ENCODE measurements around the gene ASL. TPM values are rescaled to one million over a fixed set of nuclear protein-coding genes. Genes with fewer than 3 reads are reported as not detected.
"Not testable (repeated sequence)": the region's sequence is repeated elsewhere in the genome, so short reads cannot be mapped to it uniquely, and the experiment has no call there.

Gene ASL
- total RNA-seq = 24.6 TPM

- Histone ChIP-seq H3K9me3 (no peaks in the 10 kb centered on the region), H3K27me3 (no peaks in the 10 kb centered on the region), H3K36me3 (no peaks in the 10 kb centered on the region), H3K4me1 (peaks cover 13% of the 10 kb centered on the region), H3K4me3 (peak within 1 kb of the TSS; percentile 73 to 79), H3K27ac (peak within 1 kb of the TSS; percentile 70)
- no peak for TF ChIP-seq CTCF (IDR thresholded peaks at IDR 0.05)
- TF ChIP-seq POLR2AphosphoS5 (IDR thresholded peaks at IDR 0.05; ENCODE audit: insufficient read depth in 1 of 2, low read depth in 1 of 2) = peak; percentile 72 to 89
- peak in 1 of 2 donors; percentile 76 for TF ChIP-seq POLR2A (IDR thresholded peaks at IDR 0.05)
- intact Hi-C loops (cut with DNase I) = no loop called here
- DNase-seq (ENCODE audit: extremely low spot score in 2 of 2) = peak in 1 of 2 donors; percentile 92
Observed at GRCh38 chr7:66075590-66076461, at the start of gene ASL. ASL (plus strand) TSS chr7:66075819; CDS start chr7:66076082, 263 bp downstream.

GRCh38 chr7:66028342-66028741 is 47.3 kb upstream of the ASL start:
- H3K36me3 ChIP-seq; H3K27me3 ChIP-seq; H3K4me1 ChIP-seq; H3K4me3 ChIP-seq; H3K9me3 ChIP-seq; intact Hi-C loops (cut with DNase I); DNase-seq (ENCODE audit: extremely low spot score in 2 of 2); H3K27ac ChIP-seq: not testable (repeated sequence)

- TF ChIP-seq CTCF (IDR thresholded peaks at IDR 0.05) (no peak), POLR2AphosphoS5 (IDR thresholded peaks at IDR 0.05; ENCODE audit: insufficient read depth in 1 of 2, low read depth in 1 of 2) (no peak), POLR2A (IDR thresholded peaks at IDR 0.05) (no peak)
Observed at GRCh38 chr7:66033471-66034385, 41.9 kb upstream of the ASL start.

GRCh38 chr7:66034436-66035010 is 41.1 kb upstream of the ASL start:
- DNase-seq (ENCODE audit: extremely low spot score in 2 of 2); H3K9me3 ChIP-seq; H3K36me3 ChIP-seq; intact Hi-C loops (cut with DNase I); H3K4me1 ChIP-seq; H3K27ac ChIP-seq; H3K27me3 ChIP-seq; H3K4me3 ChIP-seq: not testable (repeated sequence)

More at GRCh38 chr7:66033471-66034385, 41.9 kb upstream of the ASL start:
- H3K27me3 ChIP-seq = no peaks in the 10 kb centered on the region
- intact Hi-C loops (cut with DNase I) = no loop called here
- H3K4me3 ChIP-seq = no peak overlapping the region
- no peak overlapping the region for H3K27ac ChIP-seq
- H3K36me3 ChIP-seq = no peaks in the 10 kb centered on the region
- DNase-seq (ENCODE audit: extremely low spot score in 2 of 2) = no peak
- H3K4me1 ChIP-seq = no peaks in the 10 kb centered on the region
- H3K9me3 ChIP-seq = no peaks in the 10 kb centered on the region

- intact Hi-C loops (cut with DNase I) = no loop called here
- TF ChIP-seq POLR2A (IDR thresholded peaks at IDR 0.05) = no peak
- no peak for TF ChIP-seq POLR2AphosphoS5 (IDR thresholded peaks at IDR 0.05; ENCODE audit: insufficient read depth in 1 of 2, low read depth in 1 of 2)
- no peak for TF ChIP-seq CTCF (IDR thresholded peaks at IDR 0.05)
- Histone ChIP-seq H3K9me3 (no peaks in the 10 kb centered on the region), H3K27me3 (no peaks in the 10 kb centered on the region), H3K4me1 (no peaks in the 10 kb centered on the region), H3K4me3 (no peak overlapping the region), H3K36me3 (no peaks in the 10 kb centered on the region), H3K27ac (no peak overlapping the region)
- no peak for DNase-seq (ENCODE audit: extremely low spot score in 2 of 2)
Observed at GRCh38 chr7:66036382-66036781, 39.2 kb upstream of the ASL start.

Measured in vagina (tissue), 2 donors.